ENCODE results near the gene CHRNA4. TPM values are rescaled to one million over a fixed set of nuclear protein-coding genes. Genes with fewer than 3 reads are reported as not detected.

CHRNA4 gene
- total and polyA plus RNA-seq, 10 of the 15 experiments (the other 5 are each of a cell fraction or from before 2014, with no cell fraction given) = 0.04 to 0.41 (median 0.06) TPM; not detected in 5

GRCh38 chr20:63321148-63321831 is 39.9 kb downstream of the CHRNA4 start (continued):
- TF ChIP-seq IRF3 (IDR thresholded peaks at IDR 0.05) = no peak
- no peak for TF ChIP-seq JUNB (IDR thresholded peaks at IDR 0.05)
- no peak for TF ChIP-seq RB1 (IDR thresholded peaks at IDR 0.05; ENCODE audit: borderline replicate concordance)
- no peak for TF ChIP-seq BRCA1 (IDR thresholded peaks at IDR 0.05; ENCODE audit: low read depth, low read length)
- no peak for TF ChIP-seq ELK1 (IDR thresholded peaks at IDR 0.05; ENCODE audit: low read depth, low read length)
- no peak for TF ChIP-seq IKZF1 (conservative IDR thresholded peaks at IDR 0.05)
- TF ChIP-seq STAT1 (conservative IDR thresholded peaks at IDR 0.05) = no peak
- TF ChIP-seq, protein P1, sequence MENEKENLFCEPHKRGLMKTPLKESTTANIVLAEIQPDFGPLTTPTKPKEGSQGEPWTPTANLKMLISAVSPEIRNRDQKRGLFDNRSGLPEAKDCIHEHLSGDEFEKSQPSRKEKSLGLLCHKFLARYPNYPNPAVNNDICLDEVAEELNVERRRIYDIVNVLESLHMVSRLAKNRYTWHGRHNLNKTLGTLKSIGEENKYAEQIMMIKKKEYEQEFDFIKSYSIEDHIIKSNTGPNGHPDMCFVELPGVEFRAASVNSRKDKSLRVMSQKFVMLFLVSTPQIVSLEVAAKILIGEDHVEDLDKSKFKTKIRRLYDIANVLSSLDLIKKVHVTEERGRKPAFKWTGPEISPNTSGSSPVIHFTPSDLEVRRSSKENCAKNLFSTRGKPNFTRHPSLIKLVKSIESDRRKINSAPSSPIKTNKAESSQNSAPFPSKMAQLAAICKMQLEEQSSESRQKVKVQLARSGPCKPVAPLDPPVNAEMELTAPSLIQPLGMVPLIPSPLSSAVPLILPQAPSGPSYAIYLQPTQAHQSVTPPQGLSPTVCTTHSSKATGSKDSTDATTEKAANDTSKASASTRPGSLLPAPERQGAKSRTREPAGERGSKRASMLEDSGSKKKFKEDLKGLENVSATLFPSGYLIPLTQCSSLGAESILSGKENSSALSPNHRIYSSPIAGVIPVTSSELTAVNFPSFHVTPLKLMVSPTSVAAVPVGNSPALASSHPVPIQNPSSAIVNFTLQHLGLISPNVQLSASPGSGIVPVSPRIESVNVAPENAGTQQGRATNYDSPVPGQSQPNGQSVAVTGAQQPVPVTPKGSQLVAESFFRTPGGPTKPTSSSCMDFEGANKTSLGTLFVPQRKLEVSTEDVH (IDR thresholded peaks at IDR 0.05; ENCODE audit: low read depth, partially characterized antibody) = no peak
- TF ChIP-seq, protein P2, sequence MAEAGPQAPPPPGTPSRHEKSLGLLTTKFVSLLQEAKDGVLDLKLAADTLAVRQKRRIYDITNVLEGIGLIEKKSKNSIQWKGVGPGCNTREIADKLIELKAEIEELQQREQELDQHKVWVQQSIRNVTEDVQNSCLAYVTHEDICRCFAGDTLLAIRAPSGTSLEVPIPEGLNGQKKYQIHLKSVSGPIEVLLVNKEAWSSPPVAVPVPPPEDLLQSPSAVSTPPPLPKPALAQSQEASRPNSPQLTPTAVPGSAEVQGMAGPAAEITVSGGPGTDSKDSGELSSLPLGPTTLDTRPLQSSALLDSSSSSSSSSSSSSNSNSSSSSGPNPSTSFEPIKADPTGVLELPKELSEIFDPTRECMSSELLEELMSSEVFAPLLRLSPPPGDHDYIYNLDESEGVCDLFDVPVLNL (IDR thresholded peaks at IDR 0.05; ENCODE audit: low read depth, low read length) = no peak
- no peak for TF ChIP-seq SMC3 (IDR thresholded peaks at IDR 0.05; ENCODE audit: borderline replicate concordance, low read length)
- no peak for TF ChIP-seq ZNF217 (IDR thresholded peaks at IDR 0.05)
